NCI-H1930 (cell line): ENCODE data around the gene RORB.

Experiments used
- DNase-seq, 2 experiments: peaks; one replicate each; lab custom pipeline; 2025; lab: John Stamatoyannopoulos, UW

RORB gene

DNA sequence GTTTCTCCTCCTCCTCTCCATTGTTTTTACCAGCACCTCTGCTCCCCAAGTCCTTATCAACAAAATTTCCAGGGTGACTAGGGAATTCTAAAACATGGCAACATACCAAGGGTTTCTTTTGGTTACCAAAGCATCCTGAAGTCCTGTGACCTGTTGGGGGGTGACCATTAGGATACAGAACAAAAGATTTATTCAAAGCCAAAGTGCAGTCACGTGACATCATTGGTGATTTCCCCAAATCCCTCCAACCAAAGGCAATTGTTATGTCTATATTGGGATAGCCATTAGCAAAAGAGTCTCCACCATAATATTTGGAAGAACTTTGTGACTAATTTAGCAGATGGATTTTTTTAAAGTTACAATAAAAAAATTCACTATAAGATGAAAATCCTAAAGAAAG is 222.2 kb downstream of the RORB start:
- no peak for DNase-seq

DNA sequence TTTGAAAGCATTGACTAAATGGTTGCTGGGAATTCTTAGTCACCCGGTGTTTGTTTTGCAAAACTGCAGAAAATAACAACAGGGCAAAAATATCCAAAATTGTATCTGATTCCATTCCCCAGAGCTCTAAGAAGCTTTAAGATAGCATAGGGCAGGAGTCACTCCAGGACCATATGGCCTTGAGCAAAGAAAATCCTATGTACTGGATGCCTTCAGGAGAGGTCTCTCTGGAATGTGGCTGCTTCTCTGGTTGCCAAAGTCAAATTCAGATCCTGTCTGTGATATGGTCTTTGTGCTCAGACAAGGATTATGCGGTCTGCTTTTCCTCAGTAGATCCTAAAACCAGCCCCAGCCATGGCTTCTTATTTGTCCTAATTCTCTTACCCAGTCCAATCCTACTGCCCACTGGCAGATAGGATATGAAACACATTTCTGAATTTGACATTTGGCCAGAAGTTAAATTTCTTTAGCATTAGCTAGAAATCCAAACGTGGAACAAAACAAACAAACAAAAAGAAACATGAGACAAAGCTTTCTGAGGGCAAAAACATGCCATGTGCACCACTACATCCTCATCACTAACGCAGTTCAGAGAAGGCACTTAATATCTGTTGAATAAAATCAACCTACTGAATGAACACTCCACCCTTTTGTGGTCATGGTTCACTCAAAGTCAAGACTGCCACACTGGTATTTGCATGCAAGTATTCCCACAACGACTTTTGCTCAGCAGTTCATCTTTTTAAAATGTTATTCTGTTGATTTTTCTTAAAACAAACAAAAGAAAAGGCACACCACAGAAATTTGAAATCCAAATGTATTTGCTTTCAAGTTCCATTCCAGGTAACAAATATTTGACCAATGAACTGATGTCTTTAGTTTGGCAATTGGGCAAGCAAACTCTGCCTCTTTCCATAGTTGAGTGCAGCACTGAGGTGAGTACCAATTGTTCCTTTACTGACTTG is 224.8 kb downstream of the RORB start:
- DNase-seq, result no peak

DNA sequence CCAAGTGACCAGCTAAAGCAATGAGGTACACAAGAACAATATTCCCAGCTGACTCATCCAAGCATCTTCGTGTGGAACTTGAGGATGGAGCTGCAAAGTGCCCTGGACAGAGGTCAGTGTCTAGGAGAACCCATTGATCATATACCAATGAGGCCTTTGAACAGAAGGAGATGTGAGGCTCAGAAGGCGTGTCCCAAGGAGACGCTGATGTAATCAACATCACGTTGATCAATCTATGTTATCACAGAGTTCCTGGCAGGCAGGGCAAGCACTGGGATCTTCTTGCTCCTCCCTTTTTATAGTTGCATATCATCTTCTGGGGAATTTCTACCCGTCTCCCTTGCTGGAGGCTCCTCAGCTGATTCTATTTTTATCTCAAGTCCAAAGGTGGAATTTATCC is 227.2 kb downstream of the RORB start:
- DNase-seq, result no peak

DNA sequence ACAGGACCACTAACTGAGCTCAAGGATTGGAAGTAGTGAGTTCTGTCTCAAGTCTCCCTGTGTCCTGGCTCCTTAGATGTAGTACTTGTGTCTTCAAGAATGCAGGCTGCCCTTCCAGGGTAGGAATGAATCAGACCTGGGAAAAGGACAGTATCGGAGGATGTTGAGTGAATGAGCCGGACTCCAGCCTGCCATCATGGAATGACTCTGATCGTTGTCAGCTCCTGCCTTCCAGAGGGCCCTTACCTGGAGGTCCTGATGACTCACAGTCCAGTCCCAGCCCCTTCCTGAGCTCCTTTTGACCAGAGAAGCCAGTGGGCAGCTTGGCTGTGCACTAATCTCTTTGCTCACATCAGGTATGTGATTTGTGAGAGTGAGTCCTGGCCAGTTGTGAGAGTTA is 229.4 kb downstream of the RORB start:
- no peak for DNase-seq

DNA sequence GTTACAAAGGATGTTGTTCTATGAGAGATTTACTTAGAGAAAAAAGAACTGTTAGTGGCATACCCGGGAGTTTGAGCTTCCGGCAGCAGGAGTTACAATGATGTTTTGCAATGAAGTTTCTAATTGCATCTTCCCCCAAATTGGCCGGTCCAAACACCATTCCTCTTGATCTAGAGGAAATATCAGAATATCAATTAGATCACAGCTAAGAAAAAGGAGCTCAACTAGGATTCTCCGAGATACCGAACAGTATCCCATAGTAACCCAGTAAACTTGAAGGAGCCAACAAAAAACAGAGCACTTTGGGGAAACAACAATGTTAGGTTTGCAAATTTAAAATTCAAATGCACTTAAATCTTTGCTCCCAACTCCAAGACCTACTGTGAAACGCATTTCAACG is 231.0 kb downstream of the RORB start:
- DNase-seq, result no peak

DNA sequence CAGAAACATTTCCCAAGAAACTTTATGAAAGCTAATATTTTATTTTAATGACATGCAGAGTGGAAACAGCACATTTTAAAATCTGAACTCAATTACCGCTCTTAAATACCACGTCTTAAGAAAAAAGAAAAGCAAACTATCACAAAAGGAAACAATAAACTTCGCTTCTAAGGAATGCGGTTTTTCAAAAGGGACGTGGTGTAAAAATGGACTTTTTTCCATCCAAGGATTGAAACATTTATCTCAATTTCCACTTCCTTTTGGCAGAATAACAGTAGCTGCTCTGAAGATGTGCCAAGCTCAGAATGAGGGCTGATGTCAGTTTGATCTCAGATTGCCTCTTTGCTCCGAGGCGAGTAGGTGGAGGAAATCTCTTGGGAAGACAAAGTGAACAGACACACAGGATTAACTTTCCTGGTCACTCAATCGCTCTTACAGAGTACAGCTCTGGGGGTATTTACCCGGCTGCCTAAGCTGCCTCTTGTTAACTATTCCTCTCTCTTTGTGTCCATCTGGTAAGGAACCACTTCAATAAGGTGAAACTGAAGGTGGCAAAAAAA is 232.1 kb downstream of the RORB start:
- DNase-seq, result no peak

DNA sequence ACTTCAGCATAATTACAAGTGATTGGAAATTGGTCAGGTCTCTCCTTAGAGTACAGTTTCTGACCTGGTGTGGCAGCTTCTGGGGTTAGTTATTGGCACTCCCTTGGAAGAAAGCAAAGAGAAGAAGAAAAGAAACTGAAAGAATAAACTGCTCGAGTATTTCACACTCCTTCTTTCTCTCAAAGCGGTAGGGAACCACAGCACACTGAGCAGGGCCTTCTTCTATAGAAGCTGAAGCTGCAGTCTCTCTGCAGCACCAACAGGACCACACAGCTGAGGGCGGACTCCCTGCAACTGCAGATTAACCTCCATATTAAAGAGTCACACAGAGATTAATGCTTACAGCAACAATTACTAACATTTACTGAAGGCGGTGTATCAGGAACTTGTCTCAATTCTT is 238.6 kb downstream of the RORB start:
- no peak for DNase-seq

DNA sequence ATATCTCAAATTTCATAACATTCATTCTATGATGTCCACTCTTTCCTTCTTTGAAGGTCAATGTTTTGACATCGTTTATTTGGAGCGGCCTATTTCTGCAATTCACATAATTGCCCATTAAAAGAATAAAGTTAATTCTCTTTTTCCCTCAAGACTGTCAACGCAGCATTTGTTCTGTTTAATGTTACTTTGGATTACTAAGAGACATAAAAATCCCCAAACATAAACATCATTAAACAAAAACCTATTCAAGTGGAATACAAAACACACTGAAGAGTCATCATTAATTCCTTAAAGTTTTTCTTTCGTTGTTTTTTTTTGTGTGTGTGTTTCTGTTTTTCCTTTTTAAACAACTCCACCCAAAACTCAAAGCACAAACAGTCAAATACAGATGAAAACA is 239.5 kb downstream of the RORB start:
- no peak for DNase-seq

DNA sequence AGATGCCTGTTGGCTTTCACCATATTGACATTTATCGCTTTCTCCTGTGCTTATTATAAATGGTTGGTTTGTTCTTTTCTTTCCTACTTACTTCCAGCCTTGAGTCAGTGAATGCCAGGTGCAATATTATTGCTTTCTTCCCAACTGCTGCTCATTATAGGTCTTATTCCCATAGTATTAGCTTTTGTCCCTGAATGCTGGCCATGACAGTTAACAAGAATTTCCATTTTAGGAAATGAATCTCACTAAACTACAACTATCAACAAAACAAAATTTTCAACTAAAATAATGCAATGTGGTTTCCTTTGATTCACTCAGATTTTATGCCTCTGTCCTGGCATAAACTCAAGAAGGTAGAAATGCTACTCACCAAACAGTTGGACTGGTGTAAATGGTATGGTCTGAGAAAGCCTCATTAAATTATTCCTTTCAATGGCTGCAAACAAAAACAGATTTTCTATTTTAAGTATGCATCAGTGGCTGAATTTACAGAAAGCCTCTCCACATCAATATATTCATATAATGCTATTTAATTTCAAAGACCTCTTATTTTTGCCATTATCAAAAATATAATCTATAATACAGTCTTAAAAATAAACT is 245.2 kb downstream of the RORB start:
- no peak for DNase-seq
